ENCODE measurements around the gene LPIN1. TPM values are rescaled to one million over a fixed set of nuclear protein-coding genes. Genes with fewer than 3 reads are reported as not detected.

Gene LPIN1
- total and polyA plus RNA-seq, 2 of the 13 experiments (the other 11 are each of a cell fraction or from before 2014, with no cell fraction given), result 9.7 to 19.4 TPM

DNA sequence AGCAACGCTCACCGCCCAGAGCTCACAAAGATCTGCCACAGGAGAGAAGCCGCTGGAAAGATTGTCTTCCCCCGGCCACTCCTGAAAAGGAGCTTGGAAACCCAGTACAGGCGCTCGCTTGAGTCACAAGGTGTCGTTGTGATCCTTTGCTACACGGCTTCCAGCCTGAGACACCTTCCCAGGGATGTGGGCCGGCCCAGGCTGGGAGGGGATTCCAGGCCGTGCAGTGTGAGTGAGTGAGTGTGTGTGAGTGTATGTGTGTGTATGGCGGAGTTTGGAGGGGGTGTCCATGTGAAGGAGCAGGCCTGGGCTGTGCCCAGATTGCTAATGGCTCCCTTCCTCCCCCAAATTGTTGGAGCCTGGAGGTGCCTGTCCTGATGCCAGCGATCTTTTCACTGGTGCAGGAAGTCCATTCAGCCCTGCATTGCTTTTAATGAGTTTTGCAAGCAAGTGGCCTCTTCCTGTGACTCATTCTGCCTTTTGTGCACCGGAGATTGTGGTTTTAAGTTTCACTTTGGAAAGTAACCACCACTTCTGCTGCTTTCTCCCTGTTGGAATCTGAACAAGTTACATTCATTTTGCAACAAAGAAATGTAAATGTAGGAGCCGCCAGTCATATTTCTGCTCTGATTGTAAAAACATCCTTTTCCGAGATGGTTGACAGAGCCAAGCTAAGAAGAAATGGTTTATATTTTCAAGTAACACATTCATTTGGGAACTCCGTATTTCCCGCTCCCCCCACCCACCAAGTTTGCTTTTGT is 83.7 kb downstream of the LPIN1 start (continued):
- TF ChIP-seq, protein P1, sequence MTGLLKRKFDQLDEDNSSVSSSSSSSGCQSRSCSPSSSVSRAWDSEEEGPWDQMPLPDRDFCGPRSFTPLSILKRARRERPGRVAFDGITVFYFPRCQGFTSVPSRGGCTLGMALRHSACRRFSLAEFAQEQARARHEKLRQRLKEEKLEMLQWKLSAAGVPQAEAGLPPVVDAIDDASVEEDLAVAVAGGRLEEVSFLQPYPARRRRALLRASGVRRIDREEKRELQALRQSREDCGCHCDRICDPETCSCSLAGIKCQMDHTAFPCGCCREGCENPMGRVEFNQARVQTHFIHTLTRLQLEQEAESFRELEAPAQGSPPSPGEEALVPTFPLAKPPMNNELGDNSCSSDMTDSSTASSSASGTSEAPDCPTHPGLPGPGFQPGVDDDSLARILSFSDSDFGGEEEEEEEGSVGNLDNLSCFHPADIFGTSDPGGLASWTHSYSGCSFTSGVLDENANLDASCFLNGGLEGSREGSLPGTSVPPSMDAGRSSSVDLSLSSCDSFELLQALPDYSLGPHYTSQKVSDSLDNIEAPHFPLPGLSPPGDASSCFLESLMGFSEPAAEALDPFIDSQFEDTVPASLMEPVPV (CRISPR knock-in tag; IDR thresholded peaks at IDR 0.05), result 0 out of 2 replicates have a peak, but pooled peaks have one; percentile 73
- TF ChIP-seq, protein P2, sequence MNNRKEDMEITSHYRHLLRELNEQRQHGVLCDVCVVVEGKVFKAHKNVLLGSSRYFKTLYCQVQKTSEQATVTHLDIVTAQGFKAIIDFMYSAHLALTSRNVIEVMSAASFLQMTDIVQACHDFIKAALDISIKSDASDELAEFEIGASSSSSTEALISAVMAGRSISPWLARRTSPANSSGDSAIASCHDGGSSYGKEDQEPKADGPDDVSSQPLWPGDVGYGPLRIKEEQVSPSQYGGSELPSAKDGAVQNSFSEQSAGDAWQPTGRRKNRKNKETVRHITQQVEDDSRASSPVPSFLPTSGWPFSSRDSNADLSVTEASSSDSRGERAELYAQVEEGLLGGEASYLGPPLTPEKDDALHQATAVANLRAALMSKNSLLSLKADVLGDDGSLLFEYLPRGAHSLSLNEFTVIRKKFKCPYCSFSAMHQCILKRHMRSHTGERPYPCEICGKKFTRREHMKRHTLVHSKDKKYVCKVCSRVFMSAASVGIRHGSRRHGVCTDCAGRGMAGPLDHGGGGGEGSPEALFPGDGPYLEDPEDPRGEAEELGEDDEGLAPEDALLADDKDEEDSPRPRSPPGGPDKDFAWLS (CRISPR knock-in tag; IDR thresholded peaks at IDR 0.05; ENCODE audit: borderline replicate concordance), result no peak
- TF ChIP-seq ZNF761 (CRISPR knock-in tag; conservative IDR thresholded peaks at IDR 0.05) (peak; percentile 79; the same call in 1 of the 2 replicates), HNF4G (IDR thresholded peaks at IDR 0.05; ENCODE audit: borderline replicate concordance, low read depth, low read length) (peak; percentile 26; the same call in 1 of the 2 replicates), HNF4G (CRISPR knock-in tag; IDR thresholded peaks at IDR 0.05; ENCODE audit: borderline replicate concordance, low read depth) (no peak), ZEB1 (IDR thresholded peaks at IDR 0.05; ENCODE audit: insufficient replicate concordance, low read depth) (peak; percentile 75), ZNF670 (CRISPR knock-in tag; IDR thresholded peaks at IDR 0.05; ENCODE audit: borderline replicate concordance) (no peak), NFATC3 (CRISPR knock-in tag; IDR thresholded peaks at IDR 0.05) (peak; percentile 86; the same call in 1 of the 2 replicates), JUND (CRISPR knock-in tag; IDR thresholded peaks at IDR 0.05) (peak; percentile 87), KAT8 (CRISPR knock-in tag; IDR thresholded peaks at IDR 0.05) (peak; percentile 79), TOPORS (CRISPR knock-in tag; IDR thresholded peaks at IDR 0.05) (no peak), GABPA (IDR thresholded peaks at IDR 0.05; ENCODE audit: low read depth, low read length) (no peak), GABPA (CRISPR knock-in tag; IDR thresholded peaks at IDR 0.05; ENCODE audit: low read depth) (peak; percentile 70; the same call in 1 of the 2 replicates), ZNF567 (CRISPR knock-in tag; IDR thresholded peaks at IDR 0.05; ENCODE audit: borderline replicate concordance) (no peak; the same call in 1 of the 2 replicates), CBX2 (IDR thresholded peaks at IDR 0.05; ENCODE audit: low read depth, low read length) (no peak), CBX2 (CRISPR knock-in tag; IDR thresholded peaks at IDR 0.05; ENCODE audit: low read depth) (no peak), POGZ (CRISPR knock-in tag; IDR thresholded peaks at IDR 0.05) (peak; percentile 73; the same call in 1 of the 2 replicates), HDAC2 (CRISPR knock-in tag; IDR thresholded peaks at IDR 0.05) (peak; percentile 62; the same call in 1 of the 2 replicates), NR1H2 (CRISPR knock-in tag; IDR thresholded peaks at IDR 0.05; ENCODE audit: borderline replicate concordance, low read depth) (no peak), ZNF747 (CRISPR knock-in tag; IDR thresholded peaks at IDR 0.05; ENCODE audit: borderline replicate concordance) (peak; percentile 87; the same call in 1 of the 2 replicates), SP4 (CRISPR knock-in tag; IDR thresholded peaks at IDR 0.05) (peak; percentile 63), FOXP1 (IDR thresholded peaks at IDR 0.05) (no peak), FOXP1 (CRISPR knock-in tag; IDR thresholded peaks at IDR 0.05) (peak; percentile 25; the same call in 1 of the 2 replicates), FOSL1 (CRISPR knock-in tag; IDR thresholded peaks at IDR 0.05; ENCODE audit: borderline replicate concordance) (peak; percentile 96)
- TF ChIP-seq, protein P3, sequence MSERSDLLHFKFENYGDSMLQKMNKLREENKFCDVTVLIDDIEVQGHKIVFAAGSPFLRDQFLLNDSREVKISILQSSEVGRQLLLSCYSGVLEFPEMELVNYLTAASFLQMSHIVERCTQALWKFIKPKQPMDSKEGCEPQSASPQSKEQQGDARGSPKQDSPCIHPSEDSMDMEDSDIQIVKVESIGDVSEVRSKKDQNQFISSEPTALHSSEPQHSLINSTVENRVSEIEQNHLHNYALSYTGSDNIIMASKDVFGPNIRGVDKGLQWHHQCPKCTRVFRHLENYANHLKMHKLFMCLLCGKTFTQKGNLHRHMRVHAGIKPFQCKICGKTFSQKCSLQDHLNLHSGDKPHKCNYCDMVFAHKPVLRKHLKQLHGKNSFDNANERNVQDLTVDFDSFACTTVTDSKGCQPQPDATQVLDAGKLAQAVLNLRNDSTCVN (CRISPR knock-in tag; IDR thresholded peaks at IDR 0.05; ENCODE audit: borderline replicate concordance), result peak; percentile 51; the same call in 1 of the 2 replicates
- TF ChIP-seq, protein P4, sequence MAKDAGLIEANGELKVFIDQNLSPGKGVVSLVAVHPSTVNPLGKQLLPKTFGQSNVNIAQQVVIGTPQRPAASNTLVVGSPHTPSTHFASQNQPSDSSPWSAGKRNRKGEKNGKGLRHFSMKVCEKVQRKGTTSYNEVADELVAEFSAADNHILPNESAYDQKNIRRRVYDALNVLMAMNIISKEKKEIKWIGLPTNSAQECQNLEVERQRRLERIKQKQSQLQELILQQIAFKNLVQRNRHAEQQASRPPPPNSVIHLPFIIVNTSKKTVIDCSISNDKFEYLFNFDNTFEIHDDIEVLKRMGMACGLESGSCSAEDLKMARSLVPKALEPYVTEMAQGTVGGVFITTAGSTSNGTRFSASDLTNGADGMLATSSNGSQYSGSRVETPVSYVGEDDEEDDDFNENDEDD (CRISPR knock-in tag; IDR thresholded peaks at IDR 0.05; ENCODE audit: borderline replicate concordance), result peak; percentile 20; the same call in 1 of the 2 replicates
